Body of pancreas (tissue), 4 donors: Measurements from ENCODE around the gene SNCG.

Experiments
- CTCF ChIP-seq, 7 experiments: fragments of 450-650 bp in 4 of 7; fragments of 200-600 bp in 3 of 7; sonication (generic) in 3 of 7; IDR thresholded peaks; one replicate each; pipeline ENCODE4 v1.5.1; 2016 to 2019; ENCODE audit warnings: antibody characterized with exemption in 7 of 7
- POLR2A ChIP-seq, 3 donors: fragments of 450-650 bp; IDR thresholded peaks; one replicate each; pipeline ENCODE4 v1.6.1; 2016; ENCODE audit warnings: antibody characterized with exemption in 3 of 3, mild to moderate bottlenecking in 2 of 3

GRCh38 chr10:86968994-86969355, 10.6 kb downstream of the SNCG start:
- TF ChIP-seq CTCF (IDR thresholded peaks at IDR 0.05) (no peak), POLR2A (IDR thresholded peaks at IDR 0.05) (no peak)
